ACC112 (cell line): ENCODE data around the gene VPS13C.

Experiments
- H2AFZ ChIP-seq: fragments of 200-600 bp; sonication (generic); one replicate; pipeline ENCODE4 v1.6.0; 2017; ENCODE audit warnings: antibody characterized with exemption, low read length; ENCODE audit not compliant: unreplicated experiment
- H3K27ac ChIP-seq: fragments of 200-600 bp; sonication (generic); 2 replicates; pipeline ENCODE4 v1.5.1; 2014; ENCODE audit warnings: low read depth, mild to moderate bottlenecking, antibody characterized with exemption, low read length, moderate library complexity
- H3K27me3 ChIP-seq: fragments of 200-600 bp; sonication (generic); 2 replicates; pipeline ENCODE4 v1.6.1; 2014; ENCODE audit warnings: mild to moderate bottlenecking, antibody characterized with exemption, low read length, moderate library complexity, mixed read lengths; ENCODE audit not compliant: insufficient read depth
- H3K36me3 ChIP-seq: fragments of 200-600 bp; sonication (generic); 2 replicates; pipeline ENCODE4 v1.6.1; 2016; ENCODE audit warnings: mild to moderate bottlenecking, antibody characterized with exemption, low read length, moderate library complexity, mixed read lengths; ENCODE audit not compliant: insufficient read depth
- H3K4me1 ChIP-seq: fragments of 200-600 bp; sonication (generic); one replicate; pipeline ENCODE4 v1.6.1; 2016; ENCODE audit warnings: low read length, mixed read lengths; ENCODE audit not compliant: insufficient read depth, unreplicated experiment, control insufficient read depth
- H3K4me3 ChIP-seq: fragments of 200-600 bp; sonication (generic); 2 replicates; pipeline ENCODE4 v1.5.1; 2014; ENCODE audit warnings: mild to moderate bottlenecking, low read depth, low read length
- H3K79me2 ChIP-seq: fragments of 200-600 bp; sonication (generic); one replicate; pipeline ENCODE4 v1.6.0; 2016; ENCODE audit warnings: low read length; ENCODE audit not compliant: control insufficient read depth, unreplicated experiment, insufficient read depth

The VPS13C gene

DNA sequence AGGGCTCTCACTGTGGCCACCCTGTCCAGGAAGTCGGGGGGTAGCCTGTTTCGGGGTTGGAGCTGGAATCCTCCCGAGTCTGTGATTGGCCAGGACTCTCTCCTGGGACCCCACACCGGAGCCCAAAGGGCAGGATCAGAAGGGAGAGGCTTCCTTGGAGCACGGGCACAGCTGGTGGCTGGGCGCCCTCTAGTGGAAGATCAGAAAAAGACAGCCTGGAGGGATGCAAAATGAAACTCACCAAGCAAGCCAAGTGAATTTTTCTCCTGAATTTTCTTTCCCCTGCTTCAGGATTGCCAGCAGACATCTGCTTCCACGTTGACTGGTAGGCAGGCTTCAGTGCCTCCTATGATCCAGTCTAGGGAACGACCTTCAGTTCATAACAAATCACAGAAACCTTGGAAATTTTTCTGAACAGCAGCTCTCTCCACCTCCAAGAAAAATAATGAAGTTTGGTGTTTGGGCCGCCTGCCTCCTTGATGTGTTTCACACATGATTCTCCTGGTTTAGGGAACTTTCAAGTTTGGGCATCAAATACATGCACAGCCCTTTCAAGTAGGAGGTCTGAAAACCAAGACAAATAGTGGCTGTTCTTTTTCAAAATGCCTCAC, 224.6 kb downstream of the VPS13C start:
- Histone ChIP-seq H3K27ac (no peak overlapping the region), H3K79me2 (no peaks in the 10 kb centered on the region), H2AFZ (peak overlapping the region; percentile 57), H3K4me3 (0 out of 2 replicates have a peak overlapping the region, but pooled peaks have one; percentile 11), H3K36me3 (no peaks in the 10 kb centered on the region), H3K4me1 (peaks cover 12% of the 10 kb centered on the region), H3K27me3 (no peaks in the 10 kb centered on the region; the same call in 1 of the 2 replicates)

- H3K4me1 ChIP-seq, result peaks cover 10% of the 10 kb centered on the region
- no peak overlapping the region for H2AFZ ChIP-seq
- H3K27me3 ChIP-seq, result no peaks in the 10 kb centered on the region; the same call in 1 of the 2 replicates
- no peaks in the 10 kb centered on the region for H3K36me3 ChIP-seq
- no peaks in the 10 kb centered on the region for H3K79me2 ChIP-seq
- H3K27ac ChIP-seq, result no peak overlapping the region
- no peak overlapping the region for H3K4me3 ChIP-seq
Measured at GRCh38 chr15:61835029-61835428, 225.2 kb downstream of the VPS13C start.

GRCh38 chr15:61834076-61834697, 226.1 kb downstream of the VPS13C start:
- Histone ChIP-seq H3K4me1 (peaks cover 4% of the 10 kb centered on the region), H3K27me3 (no peaks in the 10 kb centered on the region; the same call in 1 of the 2 replicates), H3K4me3 (no peak overlapping the region), H3K36me3 (no peaks in the 10 kb centered on the region), H3K79me2 (no peaks in the 10 kb centered on the region), H2AFZ (peak overlapping the region; percentile 41), H3K27ac (no peak overlapping the region)

DNA sequence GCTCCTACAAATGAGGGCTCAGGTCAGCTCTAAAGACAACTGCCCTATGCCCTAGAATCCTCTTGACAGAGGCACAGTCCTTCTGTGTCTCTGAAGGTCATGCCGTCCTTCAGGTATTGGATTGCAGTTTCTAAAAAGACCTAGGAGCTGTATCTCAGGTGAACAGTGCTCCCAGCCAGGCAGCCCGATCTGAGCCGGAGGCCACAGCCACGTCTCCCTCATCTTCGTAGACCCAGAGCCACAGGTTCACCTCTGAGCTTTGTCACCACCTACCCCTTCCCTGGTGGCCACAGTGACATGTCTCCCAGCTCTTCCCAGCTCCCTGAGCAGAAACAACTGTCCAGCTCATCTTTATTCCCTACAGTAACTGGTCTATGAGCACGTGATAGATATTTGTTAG, 228.0 kb downstream of the VPS13C start:
- no peak overlapping the region for H2AFZ ChIP-seq
- H3K4me1 ChIP-seq, result peaks cover 4% of the 10 kb centered on the region
- H3K27ac ChIP-seq, result no peak overlapping the region
- no peaks in the 10 kb centered on the region; the same call in 1 of the 2 replicates for H3K27me3 ChIP-seq
- no peak overlapping the region for H3K4me3 ChIP-seq
- H3K36me3 ChIP-seq, result no peaks in the 10 kb centered on the region
- no peaks in the 10 kb centered on the region for H3K79me2 ChIP-seq

- no peak overlapping the region for H3K27ac ChIP-seq
- H3K79me2 ChIP-seq, result no peaks in the 10 kb centered on the region
- H3K36me3 ChIP-seq, result no peaks in the 10 kb centered on the region
- H3K4me3 ChIP-seq, result no peak overlapping the region
- peaks cover 3% of the 10 kb centered on the region; the same call in 1 of the 2 replicates for H3K27me3 ChIP-seq
- no peak overlapping the region for H2AFZ ChIP-seq
- peaks cover 4% of the 10 kb centered on the region for H3K4me1 ChIP-seq
Measured at GRCh38 chr15:61831505-61831921, 228.7 kb downstream of the VPS13C start.

- Histone ChIP-seq H3K4me3 (no peak overlapping the region), H3K27me3 (peaks cover 8% of the 10 kb centered on the region; the same call in 1 of the 2 replicates), H3K79me2 (no peaks in the 10 kb centered on the region), H3K36me3 (no peaks in the 10 kb centered on the region), H3K27ac (no peak overlapping the region), H3K4me1 (peaks cover 2% of the 10 kb centered on the region), H2AFZ (no peak overlapping the region)
Measured at GRCh38 chr15:61830536-61831330, 229.5 kb downstream of the VPS13C start.

- Histone ChIP-seq H2AFZ (no peak overlapping the region), H3K27ac (no peak overlapping the region)
Measured at GRCh38 chr15:61829514-61829889, 230.7 kb downstream of the VPS13C start.

GRCh38 chr15:61828860-61829513, 231.3 kb downstream of the VPS13C start:
- no peak overlapping the region for H3K4me3 ChIP-seq
- no peak overlapping the region for H2AFZ ChIP-seq
- H3K27ac ChIP-seq, result no peak overlapping the region
- no peaks in the 10 kb centered on the region for H3K4me1 ChIP-seq
- H3K27me3 ChIP-seq, result 0 out of 2 replicates have a peak, but pooled peaks cover 11% of the 10 kb centered on the region
- H3K36me3 ChIP-seq, result no peaks in the 10 kb centered on the region
- no peaks in the 10 kb centered on the region for H3K79me2 ChIP-seq

More at GRCh38 chr15:61829514-61829889, 230.7 kb downstream of the VPS13C start:
- Histone ChIP-seq H3K4me1 (no peaks in the 10 kb centered on the region), H3K79me2 (no peaks in the 10 kb centered on the region), H3K36me3 (no peaks in the 10 kb centered on the region), H3K4me3 (no peak overlapping the region), H3K27me3 (0 out of 2 replicates have a peak, but pooled peaks cover 9% of the 10 kb centered on the region)

DNA sequence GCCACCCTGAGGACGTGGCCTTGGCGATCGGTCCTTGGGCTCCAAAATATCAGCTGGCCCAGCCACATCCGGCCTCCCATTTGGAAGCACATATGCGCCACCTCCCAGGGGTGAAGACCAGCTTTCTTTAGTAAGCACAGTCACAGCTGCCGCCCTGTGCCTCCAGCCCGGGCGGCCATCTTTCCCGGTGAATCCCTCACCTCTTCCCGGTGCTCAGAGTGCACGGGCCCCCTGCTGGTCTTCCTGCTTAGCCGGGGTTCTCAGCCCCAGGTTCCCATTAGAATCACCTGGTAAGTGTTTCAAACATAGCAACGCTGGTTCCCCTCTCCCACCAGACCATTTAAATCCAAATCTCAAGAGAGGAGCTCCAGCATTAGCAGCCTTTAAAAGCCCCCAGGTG, 232.2 kb downstream of the VPS13C start:
- Histone ChIP-seq H3K36me3 (no peaks in the 10 kb centered on the region), H3K4me1 (no peaks in the 10 kb centered on the region), H2AFZ (no peak overlapping the region), H3K4me3 (no peak overlapping the region), H3K79me2 (no peaks in the 10 kb centered on the region), H3K27ac (no peak overlapping the region), H3K27me3 (peaks cover 16% of the 10 kb centered on the region; the same call in 1 of the 2 replicates)

GRCh38 chr15:61827131-61827530, 233.1 kb downstream of the VPS13C start:
- H3K4me1 ChIP-seq, result no peaks in the 10 kb centered on the region
- H3K27ac ChIP-seq, result no peak overlapping the region
- H2AFZ ChIP-seq, result no peak overlapping the region
- no peaks in the 10 kb centered on the region for H3K79me2 ChIP-seq
- peaks cover 16% of the 10 kb centered on the region; the same call in 1 of the 2 replicates for H3K27me3 ChIP-seq
- H3K36me3 ChIP-seq, result no peaks in the 10 kb centered on the region
- H3K4me3 ChIP-seq, result no peak overlapping the region
